ENCODE measurements around the gene LIN28A.

LIN28A gene

DNA sequence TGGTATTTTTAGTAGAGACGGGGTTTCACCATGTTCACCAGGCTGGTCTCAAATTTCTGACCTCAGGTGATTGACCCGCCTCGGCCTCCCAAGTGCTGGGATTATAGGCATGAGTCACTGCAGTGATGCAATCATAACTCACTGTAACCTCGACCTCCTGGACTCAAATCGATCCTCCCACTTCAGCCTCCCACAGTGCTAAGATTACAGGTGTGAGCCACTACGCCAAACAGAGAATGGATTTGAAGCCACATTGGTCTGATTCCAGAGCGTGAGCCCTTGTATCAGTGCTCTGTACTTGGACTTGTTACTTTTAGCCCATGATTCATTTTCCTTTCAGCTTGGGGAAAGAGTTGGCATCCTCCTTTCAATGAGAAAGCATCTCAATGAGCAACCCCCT is 23.2 kb upstream of the LIN28A start (continued):
- TF ChIP-seq, protein P1, sequence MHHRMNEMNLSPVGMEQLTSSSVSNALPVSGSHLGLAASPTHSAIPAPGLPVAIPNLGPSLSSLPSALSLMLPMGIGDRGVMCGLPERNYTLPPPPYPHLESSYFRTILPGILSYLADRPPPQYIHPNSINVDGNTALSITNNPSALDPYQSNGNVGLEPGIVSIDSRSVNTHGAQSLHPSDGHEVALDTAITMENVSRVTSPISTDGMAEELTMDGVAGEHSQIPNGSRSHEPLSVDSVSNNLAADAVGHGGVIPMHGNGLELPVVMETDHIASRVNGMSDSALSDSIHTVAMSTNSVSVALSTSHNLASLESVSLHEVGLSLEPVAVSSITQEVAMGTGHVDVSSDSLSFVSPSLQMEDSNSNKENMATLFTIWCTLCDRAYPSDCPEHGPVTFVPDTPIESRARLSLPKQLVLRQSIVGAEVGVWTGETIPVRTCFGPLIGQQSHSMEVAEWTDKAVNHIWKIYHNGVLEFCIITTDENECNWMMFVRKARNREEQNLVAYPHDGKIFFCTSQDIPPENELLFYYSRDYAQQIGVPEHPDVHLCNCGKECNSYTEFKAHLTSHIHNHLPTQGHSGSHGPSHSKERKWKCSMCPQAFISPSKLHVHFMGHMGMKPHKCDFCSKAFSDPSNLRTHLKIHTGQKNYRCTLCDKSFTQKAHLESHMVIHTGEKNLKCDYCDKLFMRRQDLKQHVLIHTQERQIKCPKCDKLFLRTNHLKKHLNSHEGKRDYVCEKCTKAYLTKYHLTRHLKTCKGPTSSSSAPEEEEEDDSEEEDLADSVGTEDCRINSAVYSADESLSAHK (tag by site-specific recombination; IDR thresholded peaks at IDR 0.05) = no peak
- no peak for TF ChIP-seq ZNF776 (tag by site-specific recombination; IDR thresholded peaks at IDR 0.05; ENCODE audit: borderline replicate concordance)
- TF ChIP-seq, protein P2, sequence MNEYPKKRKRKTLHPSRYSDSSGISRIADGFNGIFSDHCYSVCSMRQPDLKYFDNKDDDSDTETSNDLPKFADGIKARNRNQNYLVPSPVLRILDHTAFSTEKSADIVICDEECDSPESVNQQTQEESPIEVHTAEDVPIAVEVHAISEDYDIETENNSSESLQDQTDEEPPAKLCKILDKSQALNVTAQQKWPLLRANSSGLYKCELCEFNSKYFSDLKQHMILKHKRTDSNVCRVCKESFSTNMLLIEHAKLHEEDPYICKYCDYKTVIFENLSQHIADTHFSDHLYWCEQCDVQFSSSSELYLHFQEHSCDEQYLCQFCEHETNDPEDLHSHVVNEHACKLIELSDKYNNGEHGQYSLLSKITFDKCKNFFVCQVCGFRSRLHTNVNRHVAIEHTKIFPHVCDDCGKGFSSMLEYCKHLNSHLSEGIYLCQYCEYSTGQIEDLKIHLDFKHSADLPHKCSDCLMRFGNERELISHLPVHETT (tag by site-specific recombination; IDR thresholded peaks at IDR 0.05) = peak; percentile 85
- peak; percentile 100 for TF ChIP-seq GLIS1 (tag by site-specific recombination; IDR thresholded peaks at IDR 0.05)
- TF ChIP-seq ZNF341 (tag by site-specific recombination; IDR thresholded peaks at IDR 0.05; ENCODE audit: low read depth) = no peak
- TF ChIP-seq, protein P3, sequence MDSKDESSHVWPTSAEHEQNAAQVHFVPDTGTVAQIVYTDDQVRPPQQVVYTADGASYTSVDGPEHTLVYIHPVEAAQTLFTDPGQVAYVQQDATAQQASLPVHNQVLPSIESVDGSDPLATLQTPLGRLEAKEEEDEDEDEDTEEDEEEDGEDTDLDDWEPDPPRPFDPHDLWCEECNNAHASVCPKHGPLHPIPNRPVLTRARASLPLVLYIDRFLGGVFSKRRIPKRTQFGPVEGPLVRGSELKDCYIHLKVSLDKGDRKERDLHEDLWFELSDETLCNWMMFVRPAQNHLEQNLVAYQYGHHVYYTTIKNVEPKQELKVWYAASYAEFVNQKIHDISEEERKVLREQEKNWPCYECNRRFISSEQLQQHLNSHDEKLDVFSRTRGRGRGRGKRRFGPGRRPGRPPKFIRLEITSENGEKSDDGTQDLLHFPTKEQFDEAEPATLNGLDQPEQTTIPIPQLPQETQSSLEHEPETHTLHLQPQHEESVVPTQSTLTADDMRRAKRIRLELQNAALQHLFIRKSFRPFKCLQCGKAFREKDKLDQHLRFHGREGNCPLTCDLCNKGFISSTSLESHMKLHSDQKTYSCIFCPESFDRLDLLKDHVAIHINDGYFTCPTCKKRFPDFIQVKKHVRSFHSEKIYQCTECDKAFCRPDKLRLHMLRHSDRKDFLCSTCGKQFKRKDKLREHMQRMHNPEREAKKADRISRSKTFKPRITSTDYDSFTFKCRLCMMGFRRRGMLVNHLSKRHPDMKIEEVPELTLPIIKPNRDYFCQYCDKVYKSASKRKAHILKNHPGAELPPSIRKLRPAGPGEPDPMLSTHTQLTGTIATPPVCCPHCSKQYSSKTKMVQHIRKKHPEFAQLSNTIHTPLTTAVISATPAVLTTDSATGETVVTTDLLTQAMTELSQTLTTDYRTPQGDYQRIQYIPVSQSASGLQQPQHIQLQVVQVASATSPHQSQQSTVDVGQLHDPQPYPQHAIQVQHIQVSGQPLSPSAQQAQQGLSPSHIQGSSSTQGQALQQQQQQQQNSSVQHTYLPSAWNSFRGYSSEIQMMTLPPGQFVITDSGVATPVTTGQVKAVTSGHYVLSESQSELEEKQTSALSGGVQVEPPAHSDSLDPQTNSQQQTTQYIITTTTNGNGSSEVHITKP (tag by site-specific recombination; IDR thresholded peaks at IDR 0.05) = peak; percentile 57
- TF ChIP-seq, protein P4, sequence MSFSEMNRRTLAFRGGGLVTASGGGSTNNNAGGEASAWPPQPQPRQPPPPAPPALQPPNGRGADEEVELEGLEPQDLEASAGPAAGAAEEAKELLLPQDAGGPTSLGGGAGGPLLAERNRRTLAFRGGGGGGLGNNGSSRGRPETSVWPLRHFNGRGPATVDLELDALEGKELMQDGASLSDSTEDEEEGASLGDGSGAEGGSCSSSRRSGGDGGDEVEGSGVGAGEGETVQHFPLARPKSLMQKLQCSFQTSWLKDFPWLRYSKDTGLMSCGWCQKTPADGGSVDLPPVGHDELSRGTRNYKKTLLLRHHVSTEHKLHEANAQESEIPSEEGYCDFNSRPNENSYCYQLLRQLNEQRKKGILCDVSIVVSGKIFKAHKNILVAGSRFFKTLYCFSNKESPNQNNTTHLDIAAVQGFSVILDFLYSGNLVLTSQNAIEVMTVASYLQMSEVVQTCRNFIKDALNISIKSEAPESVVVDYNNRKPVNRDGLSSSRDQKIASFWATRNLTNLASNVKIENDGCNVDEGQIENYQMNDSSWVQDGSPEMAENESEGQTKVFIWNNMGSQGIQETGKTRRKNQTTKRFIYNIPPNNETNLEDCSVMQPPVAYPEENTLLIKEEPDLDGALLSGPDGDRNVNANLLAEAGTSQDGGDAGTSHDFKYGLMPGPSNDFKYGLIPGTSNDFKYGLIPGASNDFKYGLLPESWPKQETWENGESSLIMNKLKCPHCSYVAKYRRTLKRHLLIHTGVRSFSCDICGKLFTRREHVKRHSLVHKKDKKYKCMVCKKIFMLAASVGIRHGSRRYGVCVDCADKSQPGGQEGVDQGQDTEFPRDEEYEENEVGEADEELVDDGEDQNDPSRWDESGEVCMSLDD (tag by site-specific recombination; IDR thresholded peaks at IDR 0.05) = 0 out of 2 replicates have a peak, but pooled peaks have one; percentile 34
- TF ChIP-seq PRDM6 (tag by site-specific recombination; IDR thresholded peaks at IDR 0.05) = no peak
- TF ChIP-seq ATF2 (tag by site-specific recombination; IDR thresholded peaks at IDR 0.05; ENCODE audit: low read depth) = 0 out of 2 replicates have a peak, but pooled peaks have one; percentile 9
- TF ChIP-seq CTCF (tag by site-specific recombination; IDR thresholded peaks at IDR 0.05) = no peak
- peak; percentile 40; the same call in 1 of the 2 replicates for TF ChIP-seq ZNF394 (tag by site-specific recombination; IDR thresholded peaks at IDR 0.05; ENCODE audit: borderline replicate concordance)
- no peak for TF ChIP-seq ZNF777 (tag by site-specific recombination; IDR thresholded peaks at IDR 0.05; ENCODE audit: borderline replicate concordance)
- TF ChIP-seq ZNF311 (tag by site-specific recombination; IDR thresholded peaks at IDR 0.05; ENCODE audit: borderline replicate concordance) = no peak
- TF ChIP-seq SP3 (tag by site-specific recombination; IDR thresholded peaks at IDR 0.05) = no peak
- no peak for TF ChIP-seq ZNF138 (tag by site-specific recombination; IDR thresholded peaks at IDR 0.05; ENCODE audit: borderline replicate concordance)
- TF ChIP-seq ZNF202 (tag by site-specific recombination; IDR thresholded peaks at IDR 0.05; ENCODE audit: borderline replicate concordance) = no peak
- TF ChIP-seq ZNF558 (tag by site-specific recombination; IDR thresholded peaks at IDR 0.05) = no peak
- no peak for TF ChIP-seq ZFP3 (tag by site-specific recombination; IDR thresholded peaks at IDR 0.05; ENCODE audit: low read depth)
- TF ChIP-seq, protein P5, sequence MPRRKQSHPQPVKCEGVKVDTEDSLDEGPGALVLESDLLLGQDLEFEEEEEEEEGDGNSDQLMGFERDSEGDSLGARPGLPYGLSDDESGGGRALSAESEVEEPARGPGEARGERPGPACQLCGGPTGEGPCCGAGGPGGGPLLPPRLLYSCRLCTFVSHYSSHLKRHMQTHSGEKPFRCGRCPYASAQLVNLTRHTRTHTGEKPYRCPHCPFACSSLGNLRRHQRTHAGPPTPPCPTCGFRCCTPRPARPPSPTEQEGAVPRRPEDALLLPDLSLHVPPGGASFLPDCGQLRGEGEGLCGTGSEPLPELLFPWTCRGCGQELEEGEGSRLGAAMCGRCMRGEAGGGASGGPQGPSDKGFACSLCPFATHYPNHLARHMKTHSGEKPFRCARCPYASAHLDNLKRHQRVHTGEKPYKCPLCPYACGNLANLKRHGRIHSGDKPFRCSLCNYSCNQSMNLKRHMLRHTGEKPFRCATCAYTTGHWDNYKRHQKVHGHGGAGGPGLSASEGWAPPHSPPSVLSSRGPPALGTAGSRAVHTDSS (tag by site-specific recombination; IDR thresholded peaks at IDR 0.05) = no peak
- no peak for TF ChIP-seq ZNF23 (tag by site-specific recombination; IDR thresholded peaks at IDR 0.05; ENCODE audit: borderline replicate concordance)

Data from HEK293 (cell line).